NCI-H2227 (cell line): ENCODE results near the gene DRG1.
"Not testable (repeated sequence)": the region's sequence is repeated elsewhere in the genome, so short reads cannot be mapped to it uniquely, and the experiment has no call there.

Source experiments
- DNase-seq: peaks from one replicate; lab custom pipeline; 2025; ENCODE audit not compliant: unreplicated experiment; lab: John Stamatoyannopoulos, UW

DRG1 gene

GRCh38 chr22:31399211-31400022 lies at the start of gene DRG1:
Gene DRG1, plus strand, starts transcription at chr22:31399604. Its CDS starts 80 bp downstream, at chr22:31399684.
- peak; percentile 96 for DNase-seq

- no peak for DNase-seq
Measured at GRCh38 chr22:31349960-31350359, 49.4 kb upstream of the DRG1 start.

GRCh38 chr22:31350410-31350863 lies 49.0 kb upstream of the DRG1 start:
- peak; percentile 86 for DNase-seq

GRCh38 chr22:31354515-31354914 lies 44.9 kb upstream of the DRG1 start:
- no peak for DNase-seq

- DNase-seq, result no peak
Measured at GRCh38 chr22:31360029-31360428, 39.4 kb upstream of the DRG1 start.

GRCh38 chr22:31361743-31362142 lies 37.7 kb upstream of the DRG1 start:
- no peak for DNase-seq

GRCh38 chr22:31363885-31364465 lies 35.4 kb upstream of the DRG1 start:
- DNase-seq, result no peak

- DNase-seq, result no peak
Measured at GRCh38 chr22:31367426-31367825, 32.0 kb upstream of the DRG1 start.

- DNase-seq, result no peak
Measured at GRCh38 chr22:31377612-31378011, 21.8 kb upstream of the DRG1 start.

GRCh38 chr22:31378123-31378522 lies 21.3 kb upstream of the DRG1 start:
- DNase-seq, result no peak

GRCh38 chr22:31378651-31379050 lies 20.8 kb upstream of the DRG1 start:
- DNase-seq, result not testable (repeated sequence)

GRCh38 chr22:31393893-31394292 lies 5.5 kb upstream of the DRG1 start:
- DNase-seq, result no peak

GRCh38 chr22:31394326-31394725 lies 5.1 kb upstream of the DRG1 start:
- no peak for DNase-seq

- DNase-seq, result no peak
Measured at GRCh38 chr22:31398231-31398630, 1.2 kb upstream of the DRG1 start.

GRCh38 chr22:31400023-31400397 lies 606 bp downstream of the DRG1 start:
- no peak for DNase-seq

- DNase-seq, result not testable (repeated sequence)
Measured at GRCh38 chr22:31402350-31402749, 2.9 kb downstream of the DRG1 start.

GRCh38 chr22:31425331-31426050 lies 26.1 kb downstream of the DRG1 start:
- DNase-seq, result no peak

- DNase-seq, result no peak
Measured at GRCh38 chr22:31431950-31432349, 32.5 kb downstream of the DRG1 start.

GRCh38 chr22:31436132-31436531 lies 36.7 kb downstream of the DRG1 start:
- no peak for DNase-seq

- no peak for DNase-seq
Measured at GRCh38 chr22:31439808-31440207, 40.4 kb downstream of the DRG1 start.

- DNase-seq, result no peak
Measured at GRCh38 chr22:31440681-31441080, 41.3 kb downstream of the DRG1 start.

- no peak for DNase-seq
Measured at GRCh38 chr22:31441652-31442051, 42.2 kb downstream of the DRG1 start.
